ENCODE measurements around the gene AKAP8L. TPM values are rescaled to one million over a fixed set of nuclear protein-coding genes. Genes with fewer than 3 reads are reported as not detected.

AKAP8L gene
- polyA plus RNA-seq, 4 donors = 40.4 to 134 (median 80.9) TPM

DNA sequence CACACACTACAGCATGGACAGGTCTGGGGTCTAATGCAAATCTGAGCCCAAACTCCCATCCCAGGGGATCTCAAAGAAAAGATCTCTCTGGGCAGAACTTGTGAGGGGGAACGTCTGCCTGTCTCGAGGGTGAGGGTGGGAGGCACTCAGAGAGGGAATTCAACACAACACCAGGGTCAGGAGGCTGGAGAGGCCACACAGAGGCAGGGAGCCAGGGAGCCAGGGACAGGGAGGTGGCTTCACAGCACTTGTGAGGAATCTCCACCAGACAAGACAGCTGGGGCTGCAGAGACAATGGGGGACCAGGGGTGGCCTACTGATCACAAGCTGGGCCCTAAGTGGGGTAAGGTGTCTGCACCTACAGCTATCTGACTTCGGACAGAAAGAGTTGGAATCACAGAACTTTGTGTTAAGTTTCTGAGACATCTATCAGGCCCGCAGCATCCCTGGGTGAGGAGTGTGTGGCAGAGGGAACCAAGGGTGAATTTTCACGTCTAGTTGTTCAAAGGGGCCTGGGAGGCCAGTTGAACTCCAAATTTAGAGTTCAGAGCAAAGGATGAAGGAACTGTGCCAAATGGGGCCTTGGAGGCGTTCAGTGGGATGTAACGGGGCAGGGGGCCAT lies 12.7 kb upstream of the AKAP8L start:
- 18 to 25% (median 22%) methylated on average over 7 of the region's 7 CpGs for WGBS, 3 donors
- Histone ChIP-seq H3K36me3 (ENCODE audit: control insufficient read depth in 3 of 3, insufficient read depth in 2 of 3, low read depth in 1 of 3, low read length in 3 of 3) (peaks cover 5 to 45% (median 6%) of the 10 kb centered on the region in 3 donors), H3K9me3 (ENCODE audit: control insufficient read depth in 2 of 2, insufficient read depth in 1 of 2, low read depth in 1 of 2, low read length in 1 of 2) (no peaks in the 10 kb centered on the region), H3K27me3 (ENCODE audit: control insufficient read depth in 3 of 3, insufficient read depth in 3 of 3, low read length in 3 of 3) (no peaks in the 10 kb centered on the region), H3K4me3 (ENCODE audit: low read depth in 1 of 3, low read length in 3 of 3) (peak overlapping the region; percentile 77 to 95 (median 93)), H3K4me1 (ENCODE audit: control insufficient read depth in 3 of 3, insufficient read depth in 2 of 3, low read depth in 1 of 3, low read length in 2 of 3) (peaks cover 3 to 12% (median 6%) of the 10 kb centered on the region in 3 donors), H3K27ac (ENCODE audit: low read depth in 1 of 3, low read length in 2 of 3) (peak overlapping the region in 1 of 3 donors; percentile 17)
- DNase-seq = no peak
- no peak for FAIRE-seq

DNA sequence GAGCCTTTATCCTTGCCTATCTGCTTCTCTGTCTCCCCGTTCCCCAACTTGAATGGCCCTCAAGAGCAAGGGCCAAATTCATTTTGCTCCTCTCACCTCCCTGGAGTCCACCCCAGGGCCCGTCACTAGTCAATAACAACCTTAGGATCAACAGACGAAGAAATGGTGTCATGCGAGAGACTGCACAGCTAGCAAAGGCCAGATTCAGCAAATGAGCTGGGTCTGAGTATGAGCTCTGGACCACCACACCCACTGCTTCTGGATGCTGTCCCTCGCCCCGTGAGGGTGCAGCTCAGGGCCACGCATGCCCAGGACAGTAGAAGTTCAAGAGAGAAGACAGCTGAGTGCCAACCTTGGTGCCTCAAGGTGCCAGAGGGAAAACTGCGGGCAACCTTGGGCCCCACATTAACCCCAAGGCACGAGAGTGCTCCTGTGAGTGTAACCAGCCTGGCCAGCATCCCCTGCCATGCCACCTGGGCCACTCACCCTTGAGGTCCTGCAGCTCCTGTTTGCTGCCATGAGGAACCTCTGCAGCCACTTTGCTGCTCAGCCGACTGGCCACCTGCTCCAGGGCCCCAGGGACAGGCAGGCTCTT lies 11.8 kb upstream of the AKAP8L start:
- no peak overlapping the region for H3K4me3 ChIP-seq (ENCODE audit: low read depth in 1 of 3, low read length in 3 of 3)
- H3K27me3 ChIP-seq (ENCODE audit: control insufficient read depth in 3 of 3, insufficient read depth in 3 of 3, low read length in 3 of 3) = no peaks in the 10 kb centered on the region
- no peak overlapping the region for H3K27ac ChIP-seq (ENCODE audit: low read depth in 1 of 3, low read length in 2 of 3)
- DNase-seq = no peak
- WGBS, 3 donors = 76 to 82% (median 78%) methylated on average over 10 of the region's 10 CpGs
- H3K4me1 ChIP-seq (ENCODE audit: control insufficient read depth in 3 of 3, insufficient read depth in 2 of 3, low read depth in 1 of 3, low read length in 2 of 3) = peaks cover 3 to 12% (median 6%) of the 10 kb centered on the region in 3 donors
- H3K36me3 ChIP-seq (ENCODE audit: control insufficient read depth in 3 of 3, insufficient read depth in 2 of 3, low read depth in 1 of 3, low read length in 3 of 3) = peaks cover 5 to 52% (median 6%) of the 10 kb centered on the region in 3 donors
- FAIRE-seq = no peak
- H3K9me3 ChIP-seq (ENCODE audit: control insufficient read depth in 2 of 2, insufficient read depth in 1 of 2, low read depth in 1 of 2, low read length in 1 of 2) = no peaks in the 10 kb centered on the region

DNA sequence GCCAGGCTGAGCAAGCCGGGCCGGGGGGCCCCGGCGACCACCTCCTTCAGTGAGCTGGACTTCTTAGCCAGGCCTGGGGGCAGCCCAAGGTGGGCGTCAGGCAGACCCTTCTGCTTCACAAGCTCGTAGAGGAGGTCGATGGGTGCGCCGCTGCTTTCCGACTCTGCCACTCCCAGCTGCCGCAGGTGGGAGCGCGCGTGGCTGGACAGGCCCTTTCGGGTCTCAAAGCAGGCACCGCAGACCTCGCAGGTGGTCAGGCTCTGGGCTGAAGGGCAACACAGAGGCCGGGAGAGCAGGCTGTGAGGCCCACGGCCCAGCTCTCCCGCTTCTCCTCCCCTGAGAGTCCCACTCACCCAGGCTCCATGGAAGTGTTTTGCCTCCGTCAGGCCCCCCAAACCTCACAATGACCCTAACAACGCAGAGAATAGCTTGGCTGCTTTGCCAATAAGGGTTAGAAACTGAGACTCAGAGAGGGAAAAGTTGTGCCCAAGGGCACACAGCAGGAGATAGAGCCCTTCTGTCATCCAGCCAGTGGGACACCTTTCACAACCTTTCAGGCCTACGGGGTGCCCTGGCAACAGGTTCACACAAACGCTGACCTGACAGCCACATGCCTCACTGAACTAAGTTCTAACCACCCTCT lies 11.2 kb upstream of the AKAP8L start:
- no peak overlapping the region for H3K4me3 ChIP-seq (ENCODE audit: low read depth in 1 of 3, low read length in 3 of 3)
- WGBS, 3 donors = 89 to 91% (median 90%) methylated on average over 22 to 24 of the region's 24 CpGs
- no peak overlapping the region for H3K27ac ChIP-seq (ENCODE audit: low read depth in 1 of 3, low read length in 2 of 3)
- no peaks in the 10 kb centered on the region for H3K9me3 ChIP-seq (ENCODE audit: control insufficient read depth in 2 of 2, insufficient read depth in 1 of 2, low read depth in 1 of 2, low read length in 1 of 2)
- H3K36me3 ChIP-seq (ENCODE audit: control insufficient read depth in 3 of 3, insufficient read depth in 2 of 3, low read depth in 1 of 3, low read length in 3 of 3) = peaks cover 9 to 59% (median 10%) of the 10 kb centered on the region in 3 donors
- no peak for FAIRE-seq
- no peak for DNase-seq
- H3K4me1 ChIP-seq (ENCODE audit: control insufficient read depth in 3 of 3, insufficient read depth in 2 of 3, low read depth in 1 of 3, low read length in 2 of 3) = peaks cover 3 to 12% (median 6%) of the 10 kb centered on the region in 3 donors
- H3K27me3 ChIP-seq (ENCODE audit: control insufficient read depth in 3 of 3, insufficient read depth in 3 of 3, low read length in 3 of 3) = no peaks in the 10 kb centered on the region

DNA sequence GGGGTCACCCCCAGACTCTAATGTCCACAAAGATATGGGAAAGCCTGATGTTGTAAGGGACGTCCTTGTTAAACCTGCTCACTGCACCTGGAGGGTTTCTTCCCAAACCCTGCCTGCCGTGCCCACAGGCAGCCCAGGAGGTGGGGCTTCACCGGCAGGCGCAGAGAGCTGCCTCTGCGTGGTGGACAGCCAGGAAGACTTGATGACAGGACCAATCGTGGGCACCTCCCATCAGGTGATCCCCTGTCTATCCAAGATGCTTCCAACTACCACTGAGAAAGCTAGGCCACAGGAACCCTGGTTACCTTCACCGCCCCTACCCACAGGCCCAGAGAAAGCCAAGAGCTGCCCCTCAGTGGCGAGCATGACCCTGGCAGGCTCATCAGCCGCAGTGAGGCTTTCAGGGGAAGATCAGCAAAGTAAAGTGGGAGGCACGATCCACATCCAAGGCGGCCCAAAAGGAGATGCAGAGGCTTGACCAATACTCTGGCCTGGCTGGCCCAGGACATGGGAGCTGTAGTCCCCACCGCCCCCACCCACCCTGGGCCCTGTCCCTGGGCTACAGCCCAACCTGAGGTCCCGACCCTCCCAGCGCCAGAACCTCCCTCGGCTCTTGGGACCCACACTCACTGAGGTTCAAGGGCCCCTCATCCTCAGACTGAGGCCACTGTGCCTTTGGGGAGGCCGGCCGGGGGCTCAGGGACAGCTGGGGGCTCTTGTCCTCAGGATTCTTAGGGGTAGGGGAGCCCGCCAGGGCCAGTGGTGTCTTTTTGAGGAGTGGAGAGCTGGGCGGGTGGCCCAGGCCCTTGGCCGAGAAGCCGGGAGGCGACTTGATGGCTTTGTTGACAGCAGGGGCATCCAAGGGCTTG lies 10.4 kb upstream of the AKAP8L start:
- Histone ChIP-seq H3K9me3 (ENCODE audit: control insufficient read depth in 2 of 2, insufficient read depth in 1 of 2, low read depth in 1 of 2, low read length in 1 of 2) (no peaks in the 10 kb centered on the region), H3K4me3 (ENCODE audit: low read depth in 1 of 3, low read length in 3 of 3) (no peak overlapping the region), H3K27me3 (ENCODE audit: control insufficient read depth in 3 of 3, insufficient read depth in 3 of 3, low read length in 3 of 3) (no peaks in the 10 kb centered on the region), H3K27ac (ENCODE audit: low read depth in 1 of 3, low read length in 2 of 3) (no peak overlapping the region), H3K36me3 (ENCODE audit: control insufficient read depth in 3 of 3, insufficient read depth in 2 of 3, low read depth in 1 of 3, low read length in 3 of 3) (peaks cover 14 to 66% (median 14%) of the 10 kb centered on the region in 3 donors), H3K4me1 (ENCODE audit: control insufficient read depth in 3 of 3, insufficient read depth in 2 of 3, low read depth in 1 of 3, low read length in 2 of 3) (peaks cover 3 to 12% (median 6%) of the 10 kb centered on the region in 3 donors)
- no peak for FAIRE-seq
- DNase-seq = no peak
- WGBS, 3 donors = 92 to 94% (median 93%) methylated on average over 21 to 22 of the region's 22 CpGs

DNA sequence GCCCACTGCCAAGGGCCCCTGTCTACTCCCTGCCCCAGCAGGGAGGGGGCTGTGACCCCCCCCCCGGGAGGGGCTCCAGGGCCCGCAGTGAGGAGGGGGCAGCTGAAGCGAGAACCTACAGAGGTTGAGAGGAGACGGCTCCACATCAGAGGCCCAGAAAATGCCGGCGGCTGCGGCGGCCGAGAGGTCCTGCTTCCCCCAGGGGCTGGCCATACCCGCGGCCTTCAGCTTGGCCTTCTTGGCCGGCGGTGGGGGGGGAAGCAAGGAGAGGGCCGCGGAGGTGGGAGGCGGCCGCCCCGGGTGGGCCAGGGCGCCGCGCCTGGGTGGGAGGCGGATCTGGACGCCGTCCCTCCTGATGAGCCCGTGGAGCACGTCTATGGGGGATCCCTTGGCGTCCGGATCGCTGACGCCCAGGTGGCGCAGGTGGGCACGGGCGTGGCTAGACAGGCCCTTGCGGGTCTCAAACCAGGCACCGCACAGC lies 9.2 kb upstream of the AKAP8L start:
- H3K4me3 ChIP-seq (ENCODE audit: low read depth in 1 of 3, low read length in 3 of 3) = no peak overlapping the region
- FAIRE-seq = no peak

DNA sequence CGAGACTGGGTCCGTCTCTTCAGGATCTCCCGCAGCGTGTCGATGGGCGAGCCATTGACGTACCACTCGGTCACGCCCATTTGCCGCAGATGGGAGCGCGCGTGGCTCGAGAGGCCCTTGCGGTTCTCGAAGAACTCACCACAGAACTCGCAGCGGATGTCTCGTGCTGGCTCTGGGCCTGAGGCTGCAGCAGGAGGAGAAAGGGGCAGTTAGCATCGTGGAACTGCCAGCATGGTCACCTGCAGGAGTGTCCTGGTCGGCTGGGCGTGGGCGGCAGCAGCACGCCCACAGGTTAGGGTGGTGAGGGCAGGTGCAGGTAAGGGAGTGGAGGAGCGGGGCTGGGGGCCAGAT lies 8.5 kb upstream of the AKAP8L start:
- Histone ChIP-seq H3K27ac (ENCODE audit: low read depth in 1 of 3, low read length in 2 of 3) (no peak overlapping the region), H3K9me3 (ENCODE audit: control insufficient read depth in 2 of 2, insufficient read depth in 1 of 2, low read depth in 1 of 2, low read length in 1 of 2) (peaks cover 0 to 8% of the 10 kb centered on the region in 2 donors), H3K4me1 (ENCODE audit: control insufficient read depth in 3 of 3, insufficient read depth in 2 of 3, low read depth in 1 of 3, low read length in 2 of 3) (peaks cover 3 to 12% (median 6%) of the 10 kb centered on the region in 3 donors), H3K36me3 (ENCODE audit: control insufficient read depth in 3 of 3, insufficient read depth in 2 of 3, low read depth in 1 of 3, low read length in 3 of 3) (peaks cover 17 to 85% (median 22%) of the 10 kb centered on the region in 3 donors), H3K4me3 (ENCODE audit: low read depth in 1 of 3, low read length in 3 of 3) (no peak overlapping the region), H3K27me3 (ENCODE audit: control insufficient read depth in 3 of 3, insufficient read depth in 3 of 3, low read length in 3 of 3) (no peaks in the 10 kb centered on the region)
- WGBS, 3 donors = 96 to 98% (median 97%) methylated on average over 25 of the region's 25 CpGs
- no peak for FAIRE-seq
- no peak for DNase-seq

More for the DNA sequence above, 9.2 kb upstream of the AKAP8L start:
- Histone ChIP-seq H3K27ac (ENCODE audit: low read depth in 1 of 3, low read length in 2 of 3) (no peak overlapping the region), H3K4me1 (ENCODE audit: control insufficient read depth in 3 of 3, insufficient read depth in 2 of 3, low read depth in 1 of 3, low read length in 2 of 3) (peaks cover 3 to 12% (median 6%) of the 10 kb centered on the region in 3 donors), H3K9me3 (ENCODE audit: control insufficient read depth in 2 of 2, insufficient read depth in 1 of 2, low read depth in 1 of 2, low read length in 1 of 2) (peaks cover 0 to 7% of the 10 kb centered on the region in 2 donors), H3K36me3 (ENCODE audit: control insufficient read depth in 3 of 3, insufficient read depth in 2 of 3, low read depth in 1 of 3, low read length in 3 of 3) (peaks cover 17 to 78% (median 22%) of the 10 kb centered on the region in 3 donors), H3K27me3 (ENCODE audit: control insufficient read depth in 3 of 3, insufficient read depth in 3 of 3, low read length in 3 of 3) (no peaks in the 10 kb centered on the region)
- DNase-seq = no peak
- 96 to 97% (median 96%) methylated on average over 25 to 35 of the region's 35 CpGs for WGBS, 3 donors

DNA sequence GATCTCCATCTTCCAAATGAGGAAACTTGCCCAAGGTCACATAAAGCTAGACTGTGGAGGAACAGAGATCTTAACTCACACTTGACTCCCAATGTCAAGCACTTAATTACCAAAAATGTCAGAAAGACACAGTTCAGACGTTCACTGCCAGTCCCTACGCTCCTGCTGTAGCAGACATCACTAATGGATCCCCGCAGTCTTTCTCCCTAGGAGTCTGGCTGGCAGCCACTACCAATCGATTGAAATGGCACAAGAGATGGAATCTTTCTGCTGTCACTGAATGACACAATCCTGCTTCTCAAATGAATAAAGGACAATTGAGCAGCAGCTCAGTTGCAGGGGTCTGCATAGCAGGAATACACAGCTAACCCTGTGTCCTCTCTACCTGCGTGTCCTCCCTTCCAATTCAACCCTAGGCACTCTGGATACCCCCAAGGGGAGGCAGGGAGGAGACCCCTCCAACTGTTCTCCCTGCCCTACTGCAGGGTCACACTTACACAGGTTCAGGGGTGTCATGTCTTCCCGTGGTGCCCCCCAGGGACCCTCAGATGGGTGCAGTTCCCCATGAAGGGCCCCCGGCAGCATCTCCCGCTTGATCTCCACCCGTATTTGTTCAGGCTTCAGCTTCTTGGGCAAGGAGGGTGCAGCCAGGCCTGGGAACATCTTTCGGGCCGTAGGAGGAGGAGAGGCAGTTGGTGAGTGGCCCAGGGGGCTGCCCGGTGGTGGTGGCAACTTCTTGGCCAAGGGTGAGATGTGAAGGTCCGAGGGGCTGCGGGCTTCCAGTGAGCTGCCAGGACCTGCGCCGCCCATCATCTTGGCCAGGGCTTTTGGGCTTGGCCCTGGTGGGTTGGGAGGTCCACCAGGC lies 7.9 kb upstream of the AKAP8L start:
- Histone ChIP-seq H3K36me3 (ENCODE audit: control insufficient read depth in 3 of 3, insufficient read depth in 2 of 3, low read depth in 1 of 3, low read length in 3 of 3) (peaks cover 17 to 89% (median 22%) of the 10 kb centered on the region in 3 donors), H3K4me1 (ENCODE audit: control insufficient read depth in 3 of 3, insufficient read depth in 2 of 3, low read depth in 1 of 3, low read length in 2 of 3) (peaks cover 3 to 11% (median 5%) of the 10 kb centered on the region in 3 donors)

More for the DNA sequence above, 7.9 kb upstream of the AKAP8L start:
- peaks cover 0 to 8% of the 10 kb centered on the region in 2 donors for H3K9me3 ChIP-seq (ENCODE audit: control insufficient read depth in 2 of 2, insufficient read depth in 1 of 2, low read depth in 1 of 2, low read length in 1 of 2)
- no peak for DNase-seq
- FAIRE-seq = no peak
- 88 to 92% (median 90%) methylated on average over 16 of the region's 16 CpGs for WGBS, 3 donors
- H3K27ac ChIP-seq (ENCODE audit: low read depth in 1 of 3, low read length in 2 of 3) = no peak overlapping the region
- H3K4me3 ChIP-seq (ENCODE audit: low read depth in 1 of 3, low read length in 3 of 3) = no peak overlapping the region
- H3K27me3 ChIP-seq (ENCODE audit: control insufficient read depth in 3 of 3, insufficient read depth in 3 of 3, low read length in 3 of 3) = no peaks in the 10 kb centered on the region
